NCI-H82 treated with DMSO at 0.1 percent for 48 hours (cell line): ENCODE results near the gene PASK.

ENCODE experiments used
- DNase-seq: peaks from one replicate; lab custom pipeline; 2025; ENCODE audit not compliant: unreplicated experiment; lab: John Stamatoyannopoulos, UW

Gene PASK

GRCh38 chr2:241068136-241068941 is 80.9 kb downstream of the PASK start:
- DNase-seq = no peak

- DNase-seq = no peak
These were observed 81.7 kb downstream of the PASK start for GRCh38 chr2:241067501-241068135.

- no peak for DNase-seq
These were observed 82.4 kb downstream of the PASK start for GRCh38 chr2:241066893-241067341.

- DNase-seq = no peak
These were observed 82.9 kb downstream of the PASK start for GRCh38 chr2:241066171-241066892.

DNA sequence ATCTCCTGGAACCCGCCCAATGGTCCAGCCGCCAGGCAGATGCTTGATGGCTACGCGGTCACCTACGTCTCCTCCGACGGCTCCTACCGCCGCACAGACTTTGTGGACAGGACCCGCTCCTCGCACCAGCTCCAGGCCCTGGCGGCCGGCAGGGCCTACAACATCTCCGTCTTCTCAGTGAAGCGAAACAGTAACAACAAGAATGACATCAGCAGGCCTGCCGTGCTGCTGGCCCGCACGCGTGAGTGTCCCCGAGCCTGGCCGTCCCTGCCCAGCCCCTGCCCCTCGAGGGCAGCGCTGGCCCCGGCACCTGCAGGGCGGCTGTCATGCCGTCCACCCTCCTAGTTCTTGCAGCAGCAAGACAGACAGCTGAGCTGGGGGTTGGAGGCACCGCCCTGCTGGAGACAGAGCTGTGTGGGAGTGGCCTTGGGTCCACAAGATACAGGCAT is 83.9 kb downstream of the PASK start:
- DNase-seq = no peak

- no peak for DNase-seq
These were observed 84.4 kb downstream of the PASK start for GRCh38 chr2:241064802-241065354.

DNA sequence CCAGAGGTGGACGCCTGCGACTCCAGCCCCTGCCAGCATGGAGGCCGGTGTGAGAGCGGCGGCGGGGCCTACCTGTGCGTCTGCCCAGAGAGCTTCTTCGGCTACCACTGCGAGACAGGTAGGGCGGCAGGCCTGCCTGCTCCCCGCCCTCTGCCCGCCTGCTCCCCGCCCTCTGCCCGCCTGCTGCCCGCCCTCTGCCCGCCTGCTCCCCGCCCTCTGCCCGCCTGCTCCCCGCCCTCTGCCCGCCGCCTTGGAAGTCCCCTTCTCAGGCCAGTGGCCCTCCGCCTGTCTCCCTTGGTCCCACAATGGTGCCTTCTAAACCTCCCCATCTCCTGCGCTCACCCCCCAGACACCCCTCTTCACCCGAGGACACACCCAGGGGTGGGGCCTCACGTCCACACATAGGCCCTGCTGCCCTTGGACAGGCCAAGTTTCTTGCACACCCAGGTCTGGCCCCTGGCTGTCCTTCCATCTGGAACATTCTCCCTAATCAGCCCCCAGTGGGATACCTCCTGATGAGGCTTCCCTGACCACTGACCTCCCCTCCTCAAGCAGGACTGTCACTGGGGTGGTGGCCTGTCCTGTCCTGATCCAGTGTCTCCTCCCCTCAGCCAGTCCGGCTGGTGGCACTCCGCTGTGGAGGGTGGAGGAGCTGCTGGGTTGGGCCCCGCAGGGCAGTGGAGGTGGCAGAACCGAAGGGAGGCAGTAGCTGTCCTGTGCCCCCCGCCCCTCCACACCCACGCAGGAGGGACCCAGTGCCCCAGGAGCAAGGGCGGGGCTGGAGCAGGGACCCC is 85.1 kb downstream of the PASK start:
- no peak for DNase-seq

DNA sequence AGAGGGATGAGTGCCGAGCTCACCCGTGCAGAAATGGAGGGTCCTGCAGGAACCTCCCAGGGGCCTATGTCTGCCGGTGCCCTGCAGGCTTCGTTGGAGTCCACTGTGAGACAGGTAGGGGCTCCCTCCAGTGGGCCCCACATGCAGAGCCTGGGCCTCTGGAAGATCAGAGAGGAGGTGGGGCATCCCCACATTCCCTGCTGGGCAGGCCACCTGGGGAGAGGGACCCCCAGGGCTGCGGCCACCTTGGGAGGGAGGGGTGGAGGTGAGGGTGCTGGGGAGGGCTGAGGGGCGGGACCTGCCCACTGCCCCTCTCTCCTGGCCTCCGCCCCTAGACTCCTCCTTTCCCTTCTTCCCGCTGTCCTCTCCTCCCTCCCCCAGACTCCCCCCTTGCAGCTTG is 85.7 kb downstream of the PASK start:
- DNase-seq = no peak

DNA sequence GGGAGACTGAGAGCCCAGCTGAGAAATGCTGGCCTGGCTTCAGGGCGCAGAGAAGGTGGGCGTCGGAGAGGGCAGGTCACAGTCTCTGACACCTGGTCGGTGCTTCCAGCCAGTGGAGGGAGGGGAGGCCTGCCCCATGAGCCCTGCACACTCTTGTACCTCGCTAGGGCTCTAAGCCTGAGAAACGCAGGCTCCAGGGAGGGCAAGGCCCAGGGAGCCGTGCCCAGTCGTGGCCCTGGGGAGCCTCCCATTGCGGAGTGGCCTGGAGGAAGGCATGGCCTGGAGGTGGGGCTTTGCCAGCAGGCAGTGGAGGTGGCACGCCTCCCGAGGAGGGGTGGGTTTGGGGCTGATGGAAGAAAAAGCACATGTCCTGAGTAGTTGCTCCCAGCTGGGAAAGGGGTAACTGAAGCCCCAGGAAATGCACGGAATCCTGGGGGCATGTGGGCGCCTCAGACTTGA is 86.2 kb downstream of the PASK start:
- no peak for DNase-seq

DNA sequence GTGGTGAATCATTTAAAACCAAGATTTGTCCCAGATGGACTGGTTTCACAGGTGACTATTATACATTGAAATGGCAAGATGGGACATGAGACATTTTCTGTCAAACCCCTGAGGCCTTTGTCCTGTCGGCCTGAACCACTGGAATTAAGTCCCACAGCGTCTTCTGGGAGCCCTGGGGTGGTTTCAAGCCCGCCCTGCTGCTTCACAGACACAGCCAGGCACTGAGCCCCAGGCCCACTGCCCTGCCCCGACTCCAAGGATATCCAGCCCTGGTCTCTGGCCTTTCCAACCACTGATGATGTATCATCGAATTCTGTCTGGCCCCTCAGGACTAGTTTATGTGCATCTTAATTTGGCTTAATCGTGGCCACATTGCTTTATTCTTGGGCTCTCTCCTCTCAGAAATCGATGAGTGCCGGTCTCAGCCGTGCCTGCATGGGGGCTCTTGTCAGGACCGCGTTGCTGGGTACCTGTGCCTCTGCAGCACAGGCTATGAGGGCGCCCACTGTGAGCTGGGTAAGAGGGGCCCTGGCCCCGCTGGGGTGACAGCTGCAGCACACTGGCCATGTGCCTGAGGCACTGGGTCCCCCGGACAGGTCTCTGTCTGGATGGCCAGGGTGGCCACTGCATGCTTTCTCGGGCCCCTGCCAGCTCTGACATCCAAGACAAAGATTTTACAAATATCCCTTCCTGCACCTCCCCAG is 86.7 kb downstream of the PASK start:
- no peak for DNase-seq

DNA sequence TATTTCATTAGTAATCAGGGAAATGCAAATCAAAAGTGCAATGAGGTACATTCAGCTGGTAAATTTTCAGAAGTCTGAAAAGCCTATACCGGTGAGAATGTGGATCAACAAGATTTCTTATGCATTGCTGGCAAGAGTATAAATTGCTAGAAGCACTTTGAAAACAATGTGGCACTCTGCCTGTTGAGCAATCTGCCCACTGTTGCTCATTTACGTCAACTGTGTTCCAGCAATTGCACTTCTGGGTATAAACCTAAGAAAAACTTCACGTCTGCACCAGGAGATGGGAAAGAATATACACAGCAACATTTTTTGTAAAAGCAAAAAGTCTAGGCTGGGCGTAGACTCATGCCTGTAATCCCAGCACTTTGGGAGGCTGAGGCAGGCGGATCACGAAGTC is 88.0 kb downstream of the PASK start:
- DNase-seq = no peak
